ENCODE measurements around the gene NCOA3.

GRCh38 chr20:47543006-47543431 lies 41.3 kb downstream of the NCOA3 start:
- TF ChIP-seq POLR2A (IDR thresholded peaks at IDR 0.05; ENCODE audit: low read depth, low read length) (no peak), POLR2AphosphoS5 (IDR thresholded peaks at IDR 0.05; ENCODE audit: low read depth, low read length) (no peak), TAF1 (IDR thresholded peaks at IDR 0.05; ENCODE audit: borderline replicate concordance, low read depth, low read length) (no peak)
